MM.1S (cell line): ENCODE results near the gene NAALADL1.

Experiments
- DNase-seq: peaks from one replicate; pipeline ENCODE4 v3.0.0-alpha.2; 2015
- H2AFZ ChIP-seq: fragments of 300-600 bp; sonication (generic); 2 replicates; pipeline ENCODE4 v1.6.0; 2016; ENCODE audit warnings: antibody characterized with exemption, low read length
- H3F3A ChIP-seq: fragments of 300-600 bp; sonication (generic); 2 replicates; pipeline ENCODE4 v1.6.1; 2016; ENCODE audit warnings: mild to moderate bottlenecking, antibody characterized with exemption, low read length, moderate library complexity, mixed read lengths; ENCODE audit not compliant: insufficient read depth
- H3K27ac ChIP-seq: fragments of 300-600 bp; sonication (generic); 2 replicates; pipeline ENCODE4 v1.5.1; 2016; ENCODE audit warnings: mild to moderate bottlenecking, low read length
- H3K27me3 ChIP-seq: fragments of 300-600 bp; sonication (generic); replicated peaks from 2 replicates; pipeline ENCODE4 v1.6.0; 2016; ENCODE audit warnings: low read length; ENCODE audit not compliant: insufficient read depth
- H3K36me3 ChIP-seq: fragments of 300-600 bp; sonication (generic); replicated peaks from 2 replicates; pipeline ENCODE4 v1.6.1; 2016; ENCODE audit warnings: mild to moderate bottlenecking, low read length, mixed read lengths; ENCODE audit not compliant: insufficient read depth
- H3K4me1 ChIP-seq: fragments of 300-600 bp; sonication (generic); 2 replicates; pipeline ENCODE4 v1.6.1; 2016; ENCODE audit warnings: low read length, mixed read lengths
- H3K4me2 ChIP-seq: fragments of 300-600 bp; sonication (generic); 2 replicates; pipeline ENCODE4 v1.6.0; 2016; ENCODE audit warnings: low read depth, low read length
- H3K4me3 ChIP-seq: fragments of 300-600 bp; sonication (generic); 2 replicates; pipeline ENCODE4 v1.5.1; 2016; ENCODE audit warnings: low read length, mixed read lengths
- H3K79me2 ChIP-seq: fragments of 300-600 bp; sonication (generic); 2 replicates; pipeline ENCODE4 v1.6.1; 2016; ENCODE audit warnings: mixed run types, low read length, mixed read lengths
- H3K9ac ChIP-seq: fragments of 300-600 bp; sonication (generic); 2 replicates; pipeline ENCODE4 v1.6.1; 2016; ENCODE audit warnings: low read length, mixed read lengths
- H3K9me2 ChIP-seq: fragments of 300-600 bp; sonication (generic); replicated peaks from 2 replicates; pipeline ENCODE4 v1.6.1; 2016; ENCODE audit warnings: mild to moderate bottlenecking, low read length, mixed read lengths; ENCODE audit not compliant: insufficient read depth
- H3K9me3 ChIP-seq: fragments of 300-600 bp; sonication (generic); replicated peaks from 2 replicates; pipeline ENCODE4 v1.6.1; 2016; ENCODE audit warnings: mild to moderate bottlenecking, low read length, mixed read lengths; ENCODE audit not compliant: insufficient read depth
- H4K20me1 ChIP-seq: fragments of 300-600 bp; sonication (generic); 2 replicates; pipeline ENCODE4 v1.6.1; 2016; ENCODE audit warnings: mild to moderate bottlenecking, low read length, moderate library complexity, mixed read lengths; ENCODE audit not compliant: insufficient read depth
- EZH2 ChIP-seq: fragments of 300-600 bp; sonication (generic); optimal IDR thresholded peaks from 2 replicates; pipeline ENCODE3; 2017; ENCODE audit warnings: low read depth, mild to moderate bottlenecking, antibody characterized with exemption, low read length, mixed read lengths
- EZH2phosphoT487 ChIP-seq: fragments of 300-600 bp; sonication (generic); IDR thresholded peaks from 2 replicates; pipeline ENCODE4 v1.6.1; 2018; ENCODE audit warnings: antibody characterized with exemption, low read length
- TF ChIP-seq, protein P1 (sequence below): fragments of 300-600 bp; sonication (generic); IDR thresholded peaks from 2 replicates; pipeline ENCODE4 v1.5.1; 2016; ENCODE audit warnings: antibody characterized with exemption, low read length, mixed read lengths

Gene NAALADL1

GRCh38 chr11:65035579-65035978 is 22.8 kb downstream of the NAALADL1 start:
- Histone ChIP-seq H3K27ac (no peak overlapping the region), H3K9me2 (no peaks in the 10 kb centered on the region), H2AFZ (no peak overlapping the region), H3F3A (peaks cover 5% of the 10 kb centered on the region), H3K9me3 (no peaks in the 10 kb centered on the region), H3K79me2 (no peaks in the 10 kb centered on the region), H3K9ac (no peak overlapping the region), H3K27me3 (no peaks in the 10 kb centered on the region), H3K4me1 (peaks cover 5% of the 10 kb centered on the region; the same call in 1 of the 2 replicates), H4K20me1 (no peaks in the 10 kb centered on the region), H3K4me3 (no peak overlapping the region), H3K4me2 (no peak overlapping the region), H3K36me3 (no peaks in the 10 kb centered on the region)
- TF ChIP-seq EZH2phosphoT487: no peak
- TF ChIP-seq EZH2: no peak
- TF ChIP-seq, protein P1, sequence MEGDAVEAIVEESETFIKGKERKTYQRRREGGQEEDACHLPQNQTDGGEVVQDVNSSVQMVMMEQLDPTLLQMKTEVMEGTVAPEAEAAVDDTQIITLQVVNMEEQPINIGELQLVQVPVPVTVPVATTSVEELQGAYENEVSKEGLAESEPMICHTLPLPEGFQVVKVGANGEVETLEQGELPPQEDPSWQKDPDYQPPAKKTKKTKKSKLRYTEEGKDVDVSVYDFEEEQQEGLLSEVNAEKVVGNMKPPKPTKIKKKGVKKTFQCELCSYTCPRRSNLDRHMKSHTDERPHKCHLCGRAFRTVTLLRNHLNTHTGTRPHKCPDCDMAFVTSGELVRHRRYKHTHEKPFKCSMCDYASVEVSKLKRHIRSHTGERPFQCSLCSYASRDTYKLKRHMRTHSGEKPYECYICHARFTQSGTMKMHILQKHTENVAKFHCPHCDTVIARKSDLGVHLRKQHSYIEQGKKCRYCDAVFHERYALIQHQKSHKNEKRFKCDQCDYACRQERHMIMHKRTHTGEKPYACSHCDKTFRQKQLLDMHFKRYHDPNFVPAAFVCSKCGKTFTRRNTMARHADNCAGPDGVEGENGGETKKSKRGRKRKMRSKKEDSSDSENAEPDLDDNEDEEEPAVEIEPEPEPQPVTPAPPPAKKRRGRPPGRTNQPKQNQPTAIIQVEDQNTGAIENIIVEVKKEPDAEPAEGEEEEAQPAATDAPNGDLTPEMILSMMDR: no peak
- DNase-seq: no peak

DNA sequence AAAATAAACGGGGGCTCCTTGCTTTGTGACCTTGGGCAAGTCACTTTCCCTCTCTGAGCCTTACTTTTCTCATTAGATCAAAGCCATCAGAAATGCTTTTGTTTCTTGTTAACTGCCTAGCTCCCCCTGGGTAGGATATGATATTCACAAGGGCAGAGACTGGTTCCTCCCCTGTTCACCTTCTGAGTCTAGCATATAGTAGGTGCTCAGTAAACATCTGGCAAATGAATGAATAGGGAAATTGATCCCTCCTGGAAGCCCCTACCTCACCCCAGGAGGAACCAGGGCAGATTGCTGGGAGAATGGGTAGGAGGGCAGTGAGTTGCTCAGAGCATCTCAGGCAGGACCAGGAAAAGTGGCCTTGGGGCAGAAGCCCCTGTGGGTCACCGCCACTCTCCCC is 23.9 kb downstream of the NAALADL1 start:
- no peak for TF ChIP-seq EZH2phosphoT487
- TF ChIP-seq, protein P1: no peak
- Histone ChIP-seq H3K4me2 (no peak overlapping the region), H3K4me1 (no peaks in the 10 kb centered on the region), H3K4me3 (no peak overlapping the region), H3K79me2 (no peaks in the 10 kb centered on the region), H3K9me3 (no peaks in the 10 kb centered on the region), H3K9me2 (no peaks in the 10 kb centered on the region), H2AFZ (no peak overlapping the region), H4K20me1 (no peaks in the 10 kb centered on the region), H3F3A (no peaks in the 10 kb centered on the region), H3K36me3 (no peaks in the 10 kb centered on the region), H3K27ac (no peak overlapping the region), H3K9ac (no peak overlapping the region), H3K27me3 (no peaks in the 10 kb centered on the region)
- no peak for DNase-seq

DNA sequence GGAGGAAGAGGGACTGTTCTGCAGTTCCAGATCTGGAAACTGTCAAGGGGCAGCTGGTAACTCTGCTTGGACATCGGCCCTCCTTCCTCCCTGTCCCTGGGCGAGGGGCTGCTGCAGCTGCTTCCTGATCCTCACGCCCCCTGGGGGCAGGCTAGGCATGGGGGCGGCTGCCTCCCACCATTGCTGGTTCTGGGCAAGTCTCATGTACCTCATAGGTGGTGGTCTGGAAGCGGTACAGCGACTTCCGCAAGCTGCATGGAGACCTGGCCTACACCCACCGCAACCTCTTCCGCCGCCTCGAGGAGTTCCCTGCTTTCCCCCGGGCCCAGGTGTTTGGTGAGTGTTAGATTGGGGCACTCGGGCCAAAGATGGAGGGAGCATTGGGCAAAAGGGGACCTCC is 26.1 kb downstream of the NAALADL1 start:
- TF ChIP-seq, protein P1: no peak
- TF ChIP-seq EZH2 (no peak), EZH2phosphoT487 (no peak)
- Histone ChIP-seq H3K4me3 (no peak overlapping the region), H3K4me1 (peaks cover 6% of the 10 kb centered on the region; the same call in 1 of the 2 replicates), H2AFZ (no peak overlapping the region), H3K79me2 (peaks cover 8% of the 10 kb centered on the region), H4K20me1 (no peaks in the 10 kb centered on the region), H3K9ac (no peak overlapping the region), H3K9me3 (no peaks in the 10 kb centered on the region), H3K27me3 (no peaks in the 10 kb centered on the region), H3F3A (no peaks in the 10 kb centered on the region), H3K36me3 (no peaks in the 10 kb centered on the region), H3K9me2 (no peaks in the 10 kb centered on the region), H3K4me2 (no peak overlapping the region), H3K27ac (no peak overlapping the region)
- no peak for DNase-seq
